HG03342 (cell line): ENCODE measurements around the gene CLEC16A.

Source experiments
- ATAC-seq: cut with Tn5 transposase; IDR thresholded peaks from one replicate; pipeline ENCODE4 v1.9.1; 2021; ENCODE audit warnings: mild to moderate bottlenecking, moderate library complexity; ENCODE audit not compliant: unreplicated experiment

Gene CLEC16A

DNA sequence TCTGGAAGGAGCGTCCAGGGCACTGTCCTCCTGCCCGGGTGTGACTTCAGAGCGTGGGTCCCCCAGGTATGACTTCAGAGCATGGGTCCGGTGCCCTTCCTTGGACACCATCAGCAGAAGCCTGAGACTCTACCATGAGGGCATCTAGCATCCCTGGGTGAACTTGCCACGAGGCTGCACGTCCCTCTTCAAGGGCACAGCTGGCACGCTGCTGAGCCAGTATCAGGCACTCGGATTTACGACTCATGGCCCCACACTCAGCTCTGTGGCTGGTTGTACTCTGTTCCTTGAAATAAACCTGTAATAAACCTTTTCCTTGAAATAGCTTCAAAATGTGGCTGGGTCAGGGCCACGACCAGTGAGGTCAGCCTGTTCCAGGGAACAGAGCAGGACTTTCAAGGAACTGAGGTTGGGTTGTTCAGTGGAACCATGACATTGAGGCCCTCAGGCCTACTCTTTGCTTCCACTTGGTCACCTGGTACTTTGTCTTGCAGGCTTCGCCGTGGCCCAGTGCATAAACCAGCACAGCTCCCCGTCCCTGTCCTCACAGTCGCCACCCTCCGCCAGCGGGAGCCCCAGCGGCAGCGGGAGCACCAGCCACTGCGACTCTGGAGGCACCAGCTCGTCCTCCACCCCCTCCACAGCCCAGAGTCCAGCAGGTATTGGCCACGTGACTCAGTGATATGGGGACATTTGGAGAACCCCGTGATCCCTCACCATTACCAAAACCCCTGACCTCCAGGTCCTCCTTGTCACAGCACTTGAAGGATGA lies 221.7 kb downstream of the CLEC16A start:
- ATAC-seq: no peak

DNA sequence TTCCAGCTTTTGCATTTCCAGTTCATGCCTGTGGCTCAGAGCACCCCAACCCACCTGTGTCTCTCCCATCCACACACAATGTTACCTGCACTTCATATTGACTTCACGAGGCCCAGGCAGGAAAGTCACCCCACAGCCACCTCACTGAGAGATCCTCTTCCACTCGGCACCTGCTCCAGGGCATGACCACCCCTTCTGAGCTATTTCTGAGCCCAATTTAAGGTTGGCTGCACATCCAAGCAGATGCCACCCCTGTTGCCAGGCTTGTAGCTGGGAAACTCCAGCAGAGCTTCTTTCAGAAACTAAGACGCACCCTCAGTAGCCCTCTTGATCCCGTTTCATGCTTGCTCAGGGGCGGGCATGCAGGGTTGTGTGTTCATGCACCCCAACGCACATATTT lies 223.2 kb downstream of the CLEC16A start:
- no peak for ATAC-seq

DNA sequence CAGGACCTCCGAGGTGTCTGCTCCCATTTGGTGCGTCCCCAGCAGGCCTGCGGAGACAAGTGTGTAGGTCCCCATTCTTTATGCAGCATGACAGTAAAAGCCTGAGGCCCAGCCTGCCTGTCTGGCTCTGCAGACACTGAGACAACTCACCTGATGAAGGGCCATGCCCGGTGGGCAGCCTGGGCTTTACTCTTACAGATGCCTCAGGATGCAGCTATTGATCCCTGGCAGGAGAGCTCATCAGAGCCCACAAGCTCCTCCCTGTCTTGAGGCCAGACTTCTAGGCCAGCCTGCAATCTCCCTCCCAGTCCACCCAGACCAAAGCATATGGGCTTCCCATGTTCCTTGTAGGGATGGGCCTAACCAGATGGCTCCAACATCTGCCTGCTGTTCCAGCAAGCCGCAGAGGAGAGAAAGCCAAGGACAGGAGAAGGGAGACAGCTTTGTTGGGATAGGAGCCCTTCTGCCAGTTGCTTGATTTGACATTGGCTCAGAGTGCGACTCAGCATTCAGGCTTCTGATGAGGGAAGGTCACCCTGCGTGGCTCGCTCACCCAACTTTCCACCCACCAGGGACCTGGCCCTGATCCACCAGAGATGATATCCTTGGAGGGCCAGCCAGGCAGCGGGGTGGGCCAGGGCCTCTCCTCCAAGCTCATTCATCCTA lies 224.2 kb downstream of the CLEC16A start:
- no peak for ATAC-seq

DNA sequence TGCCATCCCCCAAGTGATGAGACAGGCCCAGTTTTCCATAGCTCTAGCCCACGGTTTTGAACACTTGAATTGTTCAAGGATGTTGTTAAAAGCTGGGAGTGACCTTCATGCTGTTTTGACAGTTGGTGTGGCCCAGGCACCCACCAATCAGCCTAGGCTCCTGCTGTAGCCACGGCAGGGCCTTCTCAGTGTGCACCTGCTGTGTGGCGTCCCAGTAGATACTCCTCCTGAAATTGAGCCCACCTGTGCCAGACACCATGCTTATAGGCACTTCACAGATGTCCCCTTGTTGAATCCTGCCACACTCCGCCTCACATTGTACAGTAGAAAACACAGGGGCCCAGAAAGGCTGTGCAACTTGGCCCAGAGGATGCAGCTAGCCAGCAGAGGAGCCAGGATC lies 225.3 kb downstream of the CLEC16A start:
- ATAC-seq: no peak

DNA sequence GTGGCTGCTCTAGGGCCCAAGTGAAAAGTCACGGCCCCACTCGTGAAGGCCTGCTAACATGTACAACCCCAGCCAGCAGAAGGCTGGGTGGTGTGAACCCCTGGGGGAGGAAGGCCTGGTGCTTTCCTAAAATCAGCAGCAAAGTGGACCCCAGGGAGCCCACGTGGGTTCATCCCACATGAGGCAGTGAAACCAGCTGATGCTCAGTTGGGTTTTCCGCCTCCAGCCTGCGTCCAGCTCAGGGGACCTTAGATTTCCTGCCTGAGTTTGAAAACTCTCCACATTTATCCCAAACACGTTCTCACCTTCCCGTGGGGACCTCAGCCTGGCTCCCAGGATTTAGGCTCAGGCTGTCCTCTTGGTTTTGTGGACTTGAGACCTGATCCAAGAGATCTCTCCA lies 225.8 kb downstream of the CLEC16A start:
- no peak for ATAC-seq

DNA sequence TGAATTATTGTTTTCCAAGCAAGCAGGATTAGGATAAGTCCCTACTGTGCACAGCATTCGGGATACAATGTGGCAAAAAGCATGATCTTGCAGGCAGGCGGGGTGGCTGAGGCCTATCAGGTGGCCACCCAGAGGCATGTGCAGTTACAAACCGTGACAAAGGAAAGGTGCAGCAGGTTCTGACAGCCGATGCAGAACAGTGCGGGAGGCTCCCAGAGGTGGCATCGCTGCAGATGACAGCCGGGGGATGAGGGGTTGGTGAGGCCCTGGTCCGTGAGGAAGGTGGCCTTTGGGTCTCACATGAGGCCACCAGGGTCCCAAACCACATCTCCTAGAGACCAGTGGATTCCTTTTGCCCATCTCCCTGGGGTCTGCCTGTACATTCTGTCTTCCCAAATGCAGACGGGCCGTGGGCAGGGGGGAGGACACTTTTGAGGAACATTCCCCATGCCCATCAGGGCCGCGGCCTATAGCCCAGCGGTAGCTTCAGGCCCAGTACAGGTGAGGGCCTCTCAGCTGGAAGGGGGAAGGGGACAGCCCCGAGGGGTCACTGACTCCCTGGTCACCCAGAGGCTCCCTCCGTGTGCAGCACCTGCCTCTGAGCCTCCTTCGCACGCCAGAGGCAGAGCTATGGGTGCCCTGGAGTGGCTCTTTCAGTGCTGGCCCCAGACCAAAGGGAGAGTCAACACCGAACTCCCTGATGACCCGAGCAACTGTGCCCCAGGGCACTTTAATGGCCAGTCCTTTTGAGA lies 226.5 kb downstream of the CLEC16A start:
- no peak for ATAC-seq

DNA sequence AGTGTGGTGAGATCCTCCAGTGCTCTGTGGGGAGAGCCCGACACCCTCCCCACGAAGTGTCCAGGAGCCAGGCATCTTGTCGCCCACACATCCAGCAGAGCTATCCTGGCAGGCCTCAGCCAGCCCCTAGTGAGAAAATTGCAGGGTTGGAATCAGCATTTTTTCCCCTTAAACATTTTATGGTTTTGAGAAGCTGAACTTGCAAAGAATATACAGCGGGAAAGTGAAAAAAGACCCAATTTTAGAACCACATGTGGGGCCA lies 227.0 kb downstream of the CLEC16A start:
- no peak for ATAC-seq

DNA sequence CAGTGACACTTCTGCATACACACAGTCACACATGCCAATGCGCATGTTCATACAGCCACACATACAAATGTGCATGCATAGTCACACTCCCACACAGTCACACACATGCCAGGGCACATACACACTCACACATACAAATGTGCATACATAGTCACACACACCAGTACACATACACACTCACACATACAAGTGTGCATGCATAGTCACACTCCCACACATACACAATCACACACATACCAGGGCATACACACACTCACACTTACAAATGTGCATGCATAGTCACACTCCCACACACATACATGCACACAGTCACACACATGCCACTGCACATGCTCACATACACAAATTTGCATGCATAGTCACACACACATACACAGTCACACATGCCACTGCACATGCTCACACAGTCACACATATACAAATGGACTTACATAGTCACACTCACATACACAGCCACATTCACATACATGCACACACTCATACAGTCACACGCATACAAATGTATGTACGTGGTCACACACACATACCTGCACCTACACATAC lies 227.5 kb downstream of the CLEC16A start:
- ATAC-seq: no peak

DNA sequence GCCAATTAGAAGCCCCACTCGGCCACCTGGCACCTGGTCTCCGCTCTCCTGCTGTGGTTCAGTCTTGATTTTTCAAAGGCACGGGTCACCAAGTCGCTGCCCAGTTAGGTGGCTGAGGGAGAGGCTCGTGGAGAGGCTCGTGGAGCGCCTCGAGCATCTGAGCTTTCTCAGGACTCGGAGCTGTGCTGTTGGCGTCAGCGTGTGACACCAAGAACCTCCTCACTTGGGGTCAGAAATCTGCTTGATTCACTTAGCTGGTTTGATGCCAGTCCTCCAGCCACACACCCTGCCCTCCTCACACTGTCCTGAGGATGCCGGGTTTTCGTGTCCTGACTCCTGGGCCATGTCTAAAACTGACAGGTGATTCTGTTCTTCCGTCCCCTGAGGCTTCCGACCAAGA lies 229.1 kb downstream of the CLEC16A start:
- ATAC-seq: no peak

DNA sequence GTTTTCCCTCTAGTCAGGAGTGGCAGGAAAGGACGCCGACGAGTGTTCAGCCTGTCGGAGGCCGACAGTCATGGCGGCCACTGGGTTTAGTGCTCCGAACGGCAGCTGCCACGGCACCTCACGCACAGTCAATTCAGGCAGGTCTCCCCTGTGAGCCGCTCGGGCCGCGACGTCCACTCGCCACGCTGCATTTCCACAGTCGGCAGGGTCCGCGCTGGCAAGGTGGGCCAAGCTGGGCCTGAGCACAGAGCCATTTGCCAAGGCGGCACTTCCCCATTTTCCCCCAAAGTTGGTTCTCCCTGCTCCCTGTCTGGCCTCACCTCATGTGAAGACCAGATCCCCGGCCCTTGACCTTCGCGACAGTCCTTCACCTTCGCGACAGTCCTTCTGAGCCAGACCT lies 229.8 kb downstream of the CLEC16A start:
- ATAC-seq: no peak

DNA sequence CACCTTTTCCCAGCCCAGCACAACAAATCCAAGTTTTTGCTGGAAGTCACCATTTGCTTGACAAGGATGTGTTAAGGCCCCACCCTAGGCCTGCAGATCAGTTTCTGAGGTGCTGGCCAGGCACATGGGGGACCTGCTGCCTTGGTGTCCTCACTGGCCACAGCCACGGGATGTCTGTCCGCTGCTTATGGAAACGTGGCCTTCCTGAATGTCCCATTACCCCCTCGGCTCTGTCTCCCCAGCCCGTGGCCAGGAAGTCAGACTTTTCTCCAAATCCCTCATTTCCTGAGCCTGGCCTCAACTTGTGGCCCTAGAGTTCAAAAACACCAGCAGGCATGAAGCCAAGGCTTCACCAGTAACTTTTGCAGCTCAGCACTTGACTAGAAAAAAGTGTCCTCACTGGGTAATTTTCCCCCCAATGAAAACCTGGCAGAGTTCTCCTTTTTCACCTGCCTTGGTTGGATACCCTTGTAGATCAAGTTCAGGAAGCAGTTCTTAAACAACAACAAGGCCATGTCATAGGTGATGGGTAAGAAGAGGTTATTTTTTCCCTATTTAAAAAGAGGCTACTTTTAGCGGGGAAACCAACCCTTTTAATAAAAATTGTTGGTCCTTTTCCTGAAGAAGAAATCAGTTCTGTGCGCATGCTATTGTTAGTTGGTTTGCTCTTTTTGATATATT lies 230.9 kb downstream of the CLEC16A start:
- ATAC-seq: no peak

DNA sequence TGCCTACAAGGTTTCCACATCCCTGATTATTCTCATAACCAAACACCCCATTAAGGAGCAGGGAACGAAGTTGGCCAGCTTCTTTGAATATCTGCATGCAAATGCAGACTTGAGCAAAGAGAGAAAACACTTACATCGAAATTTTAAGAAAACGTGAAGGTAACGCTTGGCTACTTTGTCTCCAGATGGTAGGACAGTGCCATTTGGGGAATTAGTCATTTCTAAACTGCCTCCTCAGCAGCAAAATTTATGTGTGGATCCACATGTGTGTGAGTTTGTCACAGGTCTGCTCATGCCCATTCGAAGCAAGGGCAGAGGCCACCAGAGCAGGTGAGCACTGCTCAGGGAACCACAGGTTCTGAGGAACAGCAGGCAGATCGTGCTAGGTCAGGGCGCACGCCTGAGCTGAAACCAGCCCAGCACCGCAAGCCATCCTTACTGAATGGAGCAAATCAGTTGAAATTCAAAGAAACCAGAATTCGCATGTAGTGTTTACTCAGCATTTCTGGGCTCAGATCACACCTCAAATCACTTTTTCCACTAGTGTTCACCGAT lies 231.5 kb downstream of the CLEC16A start:
- peak; percentile 41 for ATAC-seq

DNA sequence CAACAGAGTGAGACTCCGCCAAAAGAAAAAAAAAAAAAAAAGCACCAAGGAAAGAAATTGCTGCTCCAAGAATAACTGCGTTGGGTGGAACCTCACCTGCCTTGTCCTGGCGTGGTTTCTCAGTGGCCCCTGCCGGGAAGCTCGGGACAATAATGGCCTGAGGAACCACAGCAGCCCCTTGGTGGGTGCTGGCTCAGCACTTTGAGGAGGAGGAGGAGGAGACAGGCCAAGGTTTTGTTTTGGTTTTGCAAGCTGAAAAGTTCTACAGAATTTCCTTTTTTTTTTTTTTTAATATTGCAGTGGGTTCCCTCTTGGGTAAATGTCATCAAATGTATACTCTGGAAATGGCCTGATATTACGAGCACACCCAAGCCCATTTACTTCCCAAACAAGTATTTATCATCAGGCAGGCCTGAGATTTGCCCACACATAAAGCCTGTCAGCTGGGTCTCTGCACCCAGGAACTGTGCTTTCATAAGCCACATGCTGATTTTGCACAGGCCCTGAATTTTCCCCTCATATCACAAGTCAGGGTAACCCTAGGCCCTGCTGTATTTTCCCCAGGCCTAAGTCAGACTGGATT lies 233.3 kb downstream of the CLEC16A start:
- no peak for ATAC-seq

DNA sequence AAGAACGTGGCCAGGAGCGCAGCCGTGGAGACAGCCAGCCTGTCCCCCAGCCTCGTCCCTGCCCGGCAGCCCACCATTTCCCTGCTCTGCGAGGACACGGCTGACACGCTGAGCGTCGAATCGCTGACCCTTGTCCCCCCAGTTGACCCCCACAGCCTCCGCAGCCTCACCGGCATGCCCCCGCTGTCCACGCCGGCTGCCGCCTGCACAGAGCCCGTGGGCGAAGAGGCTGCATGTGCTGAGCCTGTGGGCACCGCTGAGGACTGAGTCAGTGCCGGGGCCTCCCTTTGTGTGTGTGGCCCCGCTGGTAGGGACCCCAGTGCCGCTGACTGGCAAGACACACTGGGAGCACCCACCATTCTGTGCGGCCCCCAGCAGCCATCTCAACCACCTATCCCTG lies 234.1 kb downstream of the CLEC16A start:
- ATAC-seq: no peak

DNA sequence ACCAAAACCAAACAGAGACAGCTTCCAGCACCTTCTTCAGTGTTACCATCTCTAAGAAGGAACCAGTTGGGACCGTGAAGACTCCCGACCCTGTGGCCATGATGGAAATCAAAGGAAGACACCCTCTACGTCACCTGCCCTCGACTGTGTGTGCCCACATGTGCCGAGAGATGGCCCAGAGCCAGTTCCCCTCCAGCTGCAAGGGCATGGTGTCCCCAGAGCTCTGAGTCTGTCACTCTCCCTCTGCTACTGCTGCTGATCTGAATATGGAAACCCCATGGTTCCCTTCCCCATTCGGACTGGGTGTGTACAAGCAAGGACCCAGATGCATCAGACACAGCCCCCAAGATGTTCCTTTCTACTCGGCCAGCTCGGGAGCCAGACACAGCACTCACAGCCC lies 235.2 kb downstream of the CLEC16A start:
- ATAC-seq: no peak

DNA sequence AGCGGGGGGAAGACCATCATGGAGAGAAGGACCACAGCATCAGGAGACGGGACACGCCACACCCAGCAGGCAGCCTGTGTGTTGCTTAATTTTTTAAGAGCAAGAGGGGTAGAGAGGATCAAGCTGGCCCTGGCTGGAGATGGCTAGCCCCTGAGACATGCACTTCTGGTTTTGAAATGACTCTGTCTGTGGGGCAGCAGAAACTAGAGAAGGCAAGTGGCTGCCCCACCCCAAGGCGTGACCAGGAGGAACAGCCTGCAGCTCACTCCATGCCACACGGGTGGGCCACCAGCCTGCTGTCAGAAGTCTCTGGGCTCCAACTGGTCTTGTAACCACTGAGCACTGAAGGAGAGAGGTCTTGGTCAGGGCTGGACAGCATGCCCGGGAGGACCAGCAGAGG lies 236.1 kb downstream of the CLEC16A start:
- no peak for ATAC-seq

DNA sequence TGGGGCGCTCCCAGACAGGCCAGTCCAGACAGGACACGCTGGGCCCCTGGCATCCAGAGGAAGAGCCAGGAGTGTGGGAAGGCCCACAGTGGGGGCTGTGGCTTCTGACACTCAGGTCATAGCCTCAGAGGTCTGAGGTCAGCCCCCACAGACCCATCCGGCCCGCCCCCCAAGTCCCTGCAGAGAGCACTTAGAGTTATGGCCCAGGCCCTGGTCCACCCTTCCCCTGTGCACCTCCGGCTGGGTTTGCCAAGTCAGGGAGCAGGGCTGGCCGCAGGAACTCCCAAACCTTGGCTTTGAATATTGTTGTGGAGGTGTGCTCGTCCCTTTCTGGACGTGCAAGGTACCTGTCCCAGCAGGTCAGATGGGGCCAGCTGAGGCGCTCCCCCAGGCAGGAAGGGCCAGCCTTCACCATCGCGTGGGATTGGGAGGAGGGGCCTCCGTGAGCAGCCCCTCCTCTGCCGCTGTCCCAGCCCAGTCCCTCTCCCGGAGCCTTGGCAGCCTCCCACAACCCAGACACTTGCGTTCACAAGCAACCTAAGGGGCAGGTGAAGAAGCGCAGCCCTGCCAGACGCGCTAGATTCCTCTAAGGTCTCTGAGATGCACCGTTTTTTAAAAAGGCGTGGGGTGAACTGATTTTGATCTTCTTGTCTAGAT lies 237.0 kb downstream of the CLEC16A start:
- ATAC-seq: no peak

DNA sequence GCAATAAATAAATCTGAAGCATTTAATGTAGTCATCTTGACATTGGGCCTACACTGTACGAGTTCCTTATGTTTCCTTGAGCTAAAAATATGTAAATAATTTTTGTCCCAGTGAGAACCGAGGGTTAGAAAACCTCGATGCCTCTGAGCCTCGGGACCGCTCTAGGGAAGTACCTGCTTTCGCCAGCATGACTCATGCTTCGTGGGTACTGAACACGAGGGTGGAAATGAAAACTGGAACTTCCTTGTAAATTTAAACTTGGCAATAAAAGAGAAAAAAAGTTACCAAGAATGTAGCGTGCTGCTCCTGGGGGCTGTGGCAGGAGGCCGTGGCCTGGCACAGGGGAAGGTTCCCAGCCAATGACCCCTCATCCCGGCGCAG lies 237.5 kb downstream of the CLEC16A start:
- no peak for ATAC-seq

DNA sequence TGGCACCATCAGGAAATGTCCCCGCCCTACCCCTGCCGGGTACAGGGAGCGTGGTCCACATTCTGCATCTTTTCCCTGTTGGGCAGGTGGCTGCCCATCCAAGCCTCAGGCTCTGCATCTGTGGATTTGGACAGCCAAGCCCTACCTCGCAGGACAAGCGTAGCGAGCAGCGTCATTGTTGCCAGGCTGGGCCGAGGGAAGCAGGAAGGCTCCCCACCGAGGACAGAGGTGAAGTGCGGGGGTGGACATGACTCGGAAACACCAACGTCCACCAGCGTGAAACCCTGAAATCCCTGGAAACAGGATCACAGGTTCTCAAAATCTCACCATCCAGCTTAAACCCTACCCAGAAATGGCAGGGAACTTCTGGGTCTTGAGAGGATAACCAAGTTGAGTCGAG lies 238.0 kb downstream of the CLEC16A start:
- ATAC-seq: no peak
